Measurements from ENCODE around the gene GALNTL6.
"Not testable (repeated sequence)": the region's sequence is repeated elsewhere in the genome, so short reads cannot be mapped to it uniquely, and the experiment has no call there.

Gene GALNTL6

DNA sequence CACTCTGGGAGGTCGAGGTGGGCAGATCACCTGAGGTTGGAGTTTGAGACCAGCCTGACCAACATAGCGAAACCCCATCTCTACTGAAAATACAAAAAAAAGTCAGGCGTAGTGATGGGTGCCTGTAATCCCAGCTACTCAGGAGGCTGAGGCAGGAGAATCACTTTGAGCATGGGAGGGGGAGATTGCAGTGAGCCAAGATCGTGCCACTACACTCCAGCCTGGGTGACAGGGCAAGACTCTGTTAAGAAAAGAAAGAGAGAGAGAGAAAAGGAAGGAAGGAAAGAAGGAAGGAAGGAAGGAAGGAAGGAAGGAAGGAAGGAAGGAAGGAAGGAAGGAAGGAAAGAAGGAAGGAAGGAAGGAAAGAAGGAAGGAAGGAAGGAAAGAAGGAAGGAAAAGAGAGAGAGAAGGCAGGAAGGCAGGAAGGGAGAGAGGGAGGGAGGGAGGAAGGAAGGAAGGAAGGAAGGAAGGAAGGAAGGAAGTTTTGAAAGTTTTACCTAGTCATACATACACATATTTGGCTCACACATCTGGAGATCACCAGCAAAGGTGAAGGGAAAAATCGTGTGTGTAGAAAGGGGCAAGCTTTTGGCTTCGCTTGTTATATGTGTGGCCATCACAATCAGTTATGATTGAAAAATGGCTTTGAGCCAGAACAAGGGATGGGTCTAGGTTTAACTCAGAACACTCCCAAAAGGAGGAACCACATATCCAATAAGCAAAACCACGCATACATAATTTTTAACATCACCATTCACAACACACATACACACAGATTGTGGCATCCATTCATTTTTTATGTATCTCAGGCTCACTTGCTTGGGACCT lies 1208.8 kb downstream of the GALNTL6 start:
- H3K36me3 ChIP-seq (ENCODE audit: control insufficient read depth, insufficient read depth, low read length, severe bottlenecking); H3K27me3 ChIP-seq (replicated peaks; ENCODE audit: control insufficient read depth, insufficient read depth, low read length); H3K9me3 ChIP-seq (ENCODE audit: control insufficient read depth, low read length); H3K4me1 ChIP-seq (ENCODE audit: control insufficient read depth, insufficient read depth, low read length); H3K4me3 ChIP-seq (ENCODE audit: low read length); H3K9ac ChIP-seq (ENCODE audit: low read length); DNase-seq (ENCODE audit: low read depth): not testable (repeated sequence)

DNA sequence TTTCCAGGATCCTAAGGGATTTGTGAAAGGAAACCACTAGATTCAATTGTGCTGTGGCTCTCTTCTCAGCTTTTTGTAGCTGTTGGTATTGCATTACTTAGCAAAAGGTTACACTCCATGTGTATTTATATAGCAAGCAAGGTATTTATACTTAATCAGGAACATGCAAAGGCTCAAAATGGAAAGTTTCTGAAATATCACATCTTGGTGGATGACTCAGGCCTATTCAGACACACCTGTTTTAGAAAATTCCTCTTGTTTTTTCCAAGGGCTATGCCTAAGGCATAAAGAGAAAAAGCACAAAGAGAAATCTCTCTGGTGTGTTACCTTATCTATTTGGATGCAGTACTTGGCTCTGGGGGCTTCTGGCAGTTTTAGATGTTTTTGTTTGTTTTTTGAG lies 1211.0 kb downstream of the GALNTL6 start:
- no peaks in the 10 kb centered on the region for H3K27me3 ChIP-seq (replicated peaks; ENCODE audit: control insufficient read depth, insufficient read depth, low read length)
- no peak overlapping the region for H3K9ac ChIP-seq (ENCODE audit: low read length)
- no peaks in the 10 kb centered on the region for H3K36me3 ChIP-seq (ENCODE audit: control insufficient read depth, insufficient read depth, low read length, severe bottlenecking)
- H3K4me3 ChIP-seq (ENCODE audit: low read length): no peak overlapping the region
- H3K9me3 ChIP-seq (ENCODE audit: control insufficient read depth, low read length): no peaks in the 10 kb centered on the region
- no peaks in the 10 kb centered on the region for H3K4me1 ChIP-seq (ENCODE audit: control insufficient read depth, insufficient read depth, low read length)
- DNase-seq (ENCODE audit: low read depth): no peak

DNA sequence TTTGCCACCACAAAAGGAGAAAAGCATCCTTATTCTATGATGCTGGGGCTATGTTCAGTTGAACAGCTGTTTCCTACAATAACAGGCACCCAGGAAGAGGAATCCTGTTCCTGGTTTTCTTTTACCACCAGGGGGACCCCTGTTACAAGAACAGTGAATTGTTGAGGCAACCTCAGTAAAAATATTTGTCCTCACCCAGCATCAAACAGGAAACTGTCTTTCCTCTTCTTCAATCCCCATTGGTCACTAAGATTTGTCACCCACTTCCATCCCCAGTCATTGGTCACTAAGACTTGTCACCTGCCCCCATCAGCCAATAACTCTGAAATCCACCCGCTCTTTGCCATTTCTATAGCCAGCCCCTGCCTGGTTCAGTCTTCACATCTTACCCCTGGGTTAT lies 1211.9 kb downstream of the GALNTL6 start:
- H3K4me1 ChIP-seq (ENCODE audit: control insufficient read depth, insufficient read depth, low read length): peaks cover 3% of the 10 kb centered on the region
- no peak overlapping the region for H3K4me3 ChIP-seq (ENCODE audit: low read length)
- H3K36me3 ChIP-seq (ENCODE audit: control insufficient read depth, insufficient read depth, low read length, severe bottlenecking): no peaks in the 10 kb centered on the region
- H3K27me3 ChIP-seq (replicated peaks; ENCODE audit: control insufficient read depth, insufficient read depth, low read length): no peaks in the 10 kb centered on the region
- H3K9ac ChIP-seq (ENCODE audit: low read length): no peak overlapping the region
- DNase-seq (ENCODE audit: low read depth): peak; percentile 91
- no peaks in the 10 kb centered on the region for H3K9me3 ChIP-seq (ENCODE audit: control insufficient read depth, low read length)

DNA sequence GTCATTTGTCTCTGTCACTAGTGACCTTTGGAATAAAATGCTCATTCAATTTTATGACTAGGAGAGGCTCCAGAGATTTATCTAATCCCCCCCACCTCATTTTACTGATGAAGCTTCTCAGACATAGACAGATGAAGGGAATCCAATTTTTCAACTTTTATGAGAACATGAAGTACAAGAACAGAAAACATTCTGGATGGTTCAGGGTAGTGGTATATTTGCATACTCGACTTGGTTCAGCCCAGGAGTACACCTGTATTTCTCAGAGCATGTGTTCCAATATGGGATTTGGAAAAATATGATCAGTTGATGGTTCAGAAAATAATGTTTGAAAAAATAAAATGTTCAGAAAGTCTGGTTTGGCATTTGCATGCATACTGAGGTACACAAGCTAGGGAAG lies 1224.0 kb downstream of the GALNTL6 start:
- Histone ChIP-seq H3K27me3 (replicated peaks; ENCODE audit: control insufficient read depth, insufficient read depth, low read length) (no peaks in the 10 kb centered on the region), H3K4me3 (ENCODE audit: low read length) (no peak overlapping the region), H3K4me1 (ENCODE audit: control insufficient read depth, insufficient read depth, low read length) (peaks cover 10% of the 10 kb centered on the region), H3K9ac (ENCODE audit: low read length) (no peak overlapping the region), H3K36me3 (ENCODE audit: control insufficient read depth, insufficient read depth, low read length, severe bottlenecking) (no peaks in the 10 kb centered on the region), H3K9me3 (ENCODE audit: control insufficient read depth, low read length) (no peaks in the 10 kb centered on the region)
- DNase-seq (ENCODE audit: low read depth): no peak

DNA sequence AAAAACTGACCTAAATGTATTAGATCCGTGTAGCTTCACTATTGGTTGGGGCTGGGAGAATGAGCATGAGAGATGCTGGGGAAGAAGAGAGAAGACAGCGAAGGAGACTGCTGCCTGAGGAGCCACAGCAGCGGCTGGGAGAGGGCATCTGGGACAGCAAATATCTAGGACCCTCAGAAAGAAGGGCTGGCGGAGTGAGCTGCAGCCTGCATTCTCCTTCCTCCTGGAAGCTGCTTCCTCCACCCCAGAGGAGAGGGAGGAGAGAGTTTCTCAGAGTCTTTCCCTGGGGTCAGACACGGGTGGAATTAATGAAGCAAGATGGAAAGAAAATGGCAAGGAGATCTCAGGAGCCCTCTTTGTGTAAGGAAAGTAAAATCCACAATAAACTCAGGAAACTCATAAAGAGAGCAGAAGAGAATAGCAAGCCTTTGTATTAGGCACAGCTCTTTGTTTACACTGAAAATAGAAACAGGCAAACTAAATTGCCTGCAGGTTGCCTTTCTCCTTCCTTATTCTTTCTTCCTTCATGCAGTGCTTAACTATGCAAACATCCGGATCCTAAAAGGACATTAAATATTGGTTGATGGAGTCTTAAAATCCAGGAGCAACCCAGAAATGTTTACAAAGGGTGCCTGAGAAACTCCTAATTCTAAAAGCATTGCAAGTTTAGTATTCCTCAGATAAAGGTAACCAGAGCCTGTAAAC lies 1225.1 kb downstream of the GALNTL6 start:
- no peak overlapping the region for H3K9ac ChIP-seq (ENCODE audit: low read length)
- no peaks in the 10 kb centered on the region for H3K9me3 ChIP-seq (ENCODE audit: control insufficient read depth, low read length)
- peaks cover 10% of the 10 kb centered on the region for H3K4me1 ChIP-seq (ENCODE audit: control insufficient read depth, insufficient read depth, low read length)
- no peak overlapping the region for H3K4me3 ChIP-seq (ENCODE audit: low read length)
- H3K27me3 ChIP-seq (replicated peaks; ENCODE audit: control insufficient read depth, insufficient read depth, low read length): no peaks in the 10 kb centered on the region
- no peaks in the 10 kb centered on the region for H3K36me3 ChIP-seq (ENCODE audit: control insufficient read depth, insufficient read depth, low read length, severe bottlenecking)
- no peak for DNase-seq (ENCODE audit: low read depth)

DNA sequence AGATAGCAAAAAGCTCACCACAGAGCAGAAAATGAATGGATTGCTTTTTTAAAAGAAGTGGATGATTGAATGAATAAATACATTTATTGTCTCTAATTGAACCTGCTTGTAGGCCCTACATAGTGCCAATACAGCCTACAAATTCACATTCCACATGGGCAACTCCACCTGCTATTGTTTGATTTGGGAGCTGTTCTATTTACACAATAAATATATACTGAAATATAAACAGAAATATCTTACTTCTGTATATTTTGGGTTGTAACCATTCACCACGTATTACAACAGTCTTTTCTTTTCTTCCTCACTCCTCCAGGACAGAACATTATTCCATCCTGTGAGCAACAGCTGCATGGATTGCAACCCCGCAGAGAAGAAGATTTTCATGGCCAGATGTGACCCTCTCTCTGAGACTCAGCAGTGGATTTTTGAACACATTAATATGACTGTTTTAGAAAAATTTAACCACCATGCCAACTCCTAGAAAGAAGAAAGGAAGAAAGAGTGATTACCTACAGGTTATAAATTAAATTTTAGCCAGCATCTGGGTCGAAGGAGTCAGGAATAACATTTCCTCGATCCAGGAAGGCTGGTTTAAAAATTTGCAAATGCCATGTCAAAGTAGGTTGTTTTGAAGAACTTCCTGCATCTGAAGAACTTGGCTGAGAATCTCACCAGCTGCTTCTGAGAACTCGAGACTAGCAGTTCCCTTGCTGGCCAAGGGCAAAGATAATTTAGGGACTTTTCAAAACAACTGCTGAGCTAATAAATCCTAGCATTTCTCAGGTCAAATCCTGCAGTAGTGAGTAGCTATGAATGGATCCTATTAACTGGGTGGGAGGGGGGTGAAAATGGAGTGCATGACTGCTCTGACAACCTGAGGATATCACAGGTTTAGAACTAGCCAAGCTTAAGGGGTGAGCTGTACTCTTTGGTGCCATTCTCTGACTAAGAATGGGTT lies 1226.7 kb downstream of the GALNTL6 start:
- Histone ChIP-seq H3K4me3 (ENCODE audit: low read length) (peak overlapping the region; percentile 16), H3K9me3 (ENCODE audit: control insufficient read depth, low read length) (no peaks in the 10 kb centered on the region), H3K36me3 (ENCODE audit: control insufficient read depth, insufficient read depth, low read length, severe bottlenecking) (no peaks in the 10 kb centered on the region), H3K4me1 (ENCODE audit: control insufficient read depth, insufficient read depth, low read length) (peaks cover 10% of the 10 kb centered on the region), H3K27me3 (replicated peaks; ENCODE audit: control insufficient read depth, insufficient read depth, low read length) (no peaks in the 10 kb centered on the region), H3K9ac (ENCODE audit: low read length) (no peak overlapping the region)
- peak; percentile 48 for DNase-seq (ENCODE audit: low read depth)

DNA sequence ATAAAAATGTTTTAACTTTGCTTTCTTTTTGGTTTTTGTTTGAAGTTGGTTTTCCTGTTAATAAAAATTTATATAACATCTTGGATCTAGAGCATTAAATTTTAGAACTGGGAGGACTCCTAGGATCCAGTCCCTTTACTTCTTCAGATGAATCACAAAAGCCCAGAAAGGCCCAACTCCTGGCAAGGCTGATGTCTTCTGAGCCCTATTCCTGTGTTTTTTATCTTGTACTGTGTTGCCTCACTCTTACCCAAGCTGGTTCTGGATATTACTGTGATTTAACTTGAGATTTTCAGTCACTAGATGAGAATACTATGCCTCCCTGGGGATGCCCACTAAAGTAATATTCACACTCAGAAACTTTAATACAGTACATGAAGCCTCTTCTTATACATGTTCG lies 1228.3 kb downstream of the GALNTL6 start:
- H3K9ac ChIP-seq (ENCODE audit: low read length): no peak overlapping the region
- no peaks in the 10 kb centered on the region for H3K36me3 ChIP-seq (ENCODE audit: control insufficient read depth, insufficient read depth, low read length, severe bottlenecking)
- no peak overlapping the region for H3K4me3 ChIP-seq (ENCODE audit: low read length)
- H3K4me1 ChIP-seq (ENCODE audit: control insufficient read depth, insufficient read depth, low read length): peaks cover 10% of the 10 kb centered on the region
- no peak for DNase-seq (ENCODE audit: low read depth)
- H3K9me3 ChIP-seq (ENCODE audit: control insufficient read depth, low read length): no peaks in the 10 kb centered on the region
- H3K27me3 ChIP-seq (replicated peaks; ENCODE audit: control insufficient read depth, insufficient read depth, low read length): no peaks in the 10 kb centered on the region

DNA sequence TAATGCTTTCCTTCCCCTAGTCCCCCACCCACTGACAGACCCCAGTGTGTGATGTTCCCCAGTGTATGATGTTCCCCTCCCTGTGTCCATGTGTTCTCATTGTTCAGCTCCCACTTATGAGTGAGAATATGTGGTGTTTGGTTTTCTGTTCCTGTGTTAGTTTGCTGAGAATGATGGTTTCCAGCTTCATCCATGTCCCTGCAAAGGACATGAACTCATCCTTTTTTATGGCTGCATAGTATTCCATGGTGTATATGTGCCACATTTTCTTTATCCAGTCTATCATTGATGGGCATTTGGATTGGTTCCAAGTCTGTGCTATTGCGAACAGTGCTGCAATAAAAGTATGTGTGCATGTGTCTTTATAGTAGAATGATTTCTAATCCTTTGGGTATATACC lies 1228.9 kb downstream of the GALNTL6 start:
- not testable (repeated sequence) for H3K4me1 ChIP-seq (ENCODE audit: control insufficient read depth, insufficient read depth, low read length); H3K36me3 ChIP-seq (ENCODE audit: control insufficient read depth, insufficient read depth, low read length, severe bottlenecking)

DNA sequence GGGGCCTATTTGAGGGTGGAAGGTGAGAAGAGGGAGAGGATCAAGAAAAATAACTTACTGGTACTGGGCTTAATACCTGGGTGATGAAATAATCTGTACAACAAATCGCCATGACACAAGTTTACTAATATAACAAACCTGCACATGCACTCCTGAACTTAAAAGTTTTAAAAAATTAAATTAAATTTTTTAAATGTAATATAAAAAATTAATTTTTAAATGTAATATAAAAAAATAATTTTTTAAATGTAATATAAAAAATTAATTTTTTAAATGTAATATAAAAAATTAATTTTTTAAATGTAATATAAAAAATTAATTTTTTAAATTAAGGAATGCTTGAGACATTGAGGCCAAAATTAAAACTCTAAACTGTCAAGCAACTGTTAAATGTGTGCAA lies 1231.1 kb downstream of the GALNTL6 start:
- DNase-seq (ENCODE audit: low read depth): no peak
- Histone ChIP-seq H3K4me1 (ENCODE audit: control insufficient read depth, insufficient read depth, low read length) (peaks cover 10% of the 10 kb centered on the region), H3K36me3 (ENCODE audit: control insufficient read depth, insufficient read depth, low read length, severe bottlenecking) (no peaks in the 10 kb centered on the region), H3K27me3 (replicated peaks; ENCODE audit: control insufficient read depth, insufficient read depth, low read length) (no peaks in the 10 kb centered on the region), H3K4me3 (ENCODE audit: low read length) (no peak overlapping the region), H3K9me3 (ENCODE audit: control insufficient read depth, low read length) (no peaks in the 10 kb centered on the region), H3K9ac (ENCODE audit: low read length) (no peak overlapping the region)

More for the DNA sequence above, 1228.9 kb downstream of the GALNTL6 start:
- H3K9me3 ChIP-seq (ENCODE audit: control insufficient read depth, low read length); H3K27me3 ChIP-seq (replicated peaks; ENCODE audit: control insufficient read depth, insufficient read depth, low read length); H3K9ac ChIP-seq (ENCODE audit: low read length); H3K4me3 ChIP-seq (ENCODE audit: low read length); DNase-seq (ENCODE audit: low read depth): not testable (repeated sequence)

DNA sequence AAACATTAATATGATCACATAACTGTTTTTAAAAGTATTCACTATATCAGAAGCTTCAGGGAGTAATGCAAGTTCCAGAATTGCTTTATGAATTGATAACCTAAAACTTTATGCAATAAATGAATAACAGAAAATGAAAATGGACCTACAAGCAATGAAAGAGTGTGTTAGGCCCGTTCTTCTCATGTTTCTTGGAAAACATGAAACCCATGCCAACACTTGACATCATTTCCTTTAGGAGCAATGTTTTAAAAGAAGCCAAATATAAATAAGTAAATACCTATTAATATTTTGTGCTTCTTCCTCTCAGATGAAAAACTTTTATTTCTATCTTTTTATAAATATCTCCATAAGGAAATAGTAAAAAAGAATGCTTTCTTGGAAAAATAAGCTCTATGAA lies 1232.4 kb downstream of the GALNTL6 start:
- Histone ChIP-seq H3K4me3 (ENCODE audit: low read length) (no peak overlapping the region), H3K27me3 (replicated peaks; ENCODE audit: control insufficient read depth, insufficient read depth, low read length) (no peaks in the 10 kb centered on the region), H3K36me3 (ENCODE audit: control insufficient read depth, insufficient read depth, low read length, severe bottlenecking) (no peaks in the 10 kb centered on the region), H3K9ac (ENCODE audit: low read length) (no peak overlapping the region), H3K4me1 (ENCODE audit: control insufficient read depth, insufficient read depth, low read length) (peaks cover under 1% of the 10 kb centered on the region), H3K9me3 (ENCODE audit: control insufficient read depth, low read length) (no peaks in the 10 kb centered on the region)
- DNase-seq (ENCODE audit: low read depth): no peak

DNA sequence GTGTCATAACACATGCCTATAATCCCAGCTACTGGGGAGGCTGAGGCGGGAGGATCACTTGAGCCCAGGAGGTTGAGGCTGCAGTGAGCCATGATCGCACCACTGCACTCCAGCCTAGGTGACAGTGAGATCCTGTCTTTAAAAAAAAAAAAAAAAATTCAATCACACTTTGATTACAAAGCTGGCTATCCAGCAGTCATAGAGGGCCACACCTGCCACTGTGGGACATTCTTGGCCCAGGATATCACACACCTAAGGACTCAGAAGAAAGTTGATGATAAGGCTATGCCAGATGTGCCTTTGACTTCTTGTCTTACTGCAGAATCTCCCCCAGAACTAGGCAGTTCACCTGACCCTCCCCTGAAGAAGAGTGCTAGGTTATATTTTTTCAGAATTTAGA lies 1232.9 kb downstream of the GALNTL6 start:
- no peaks in the 10 kb centered on the region for H3K27me3 ChIP-seq (replicated peaks; ENCODE audit: control insufficient read depth, insufficient read depth, low read length)
- no peak for DNase-seq (ENCODE audit: low read depth)
- no peaks in the 10 kb centered on the region for H3K36me3 ChIP-seq (ENCODE audit: control insufficient read depth, insufficient read depth, low read length, severe bottlenecking)
- no peaks in the 10 kb centered on the region for H3K4me1 ChIP-seq (ENCODE audit: control insufficient read depth, insufficient read depth, low read length)
- H3K9me3 ChIP-seq (ENCODE audit: control insufficient read depth, low read length): no peaks in the 10 kb centered on the region
- H3K4me3 ChIP-seq (ENCODE audit: low read length): no peak overlapping the region
- H3K9ac ChIP-seq (ENCODE audit: low read length): no peak overlapping the region

Data from adipocyte (in vitro differentiated cells).